ENCODE measurements around the gene TSPAN18.
A peak's percentile ranks its signal among the peaks of the same experiment; 100 is the strongest.

Gene TSPAN18

DNA sequence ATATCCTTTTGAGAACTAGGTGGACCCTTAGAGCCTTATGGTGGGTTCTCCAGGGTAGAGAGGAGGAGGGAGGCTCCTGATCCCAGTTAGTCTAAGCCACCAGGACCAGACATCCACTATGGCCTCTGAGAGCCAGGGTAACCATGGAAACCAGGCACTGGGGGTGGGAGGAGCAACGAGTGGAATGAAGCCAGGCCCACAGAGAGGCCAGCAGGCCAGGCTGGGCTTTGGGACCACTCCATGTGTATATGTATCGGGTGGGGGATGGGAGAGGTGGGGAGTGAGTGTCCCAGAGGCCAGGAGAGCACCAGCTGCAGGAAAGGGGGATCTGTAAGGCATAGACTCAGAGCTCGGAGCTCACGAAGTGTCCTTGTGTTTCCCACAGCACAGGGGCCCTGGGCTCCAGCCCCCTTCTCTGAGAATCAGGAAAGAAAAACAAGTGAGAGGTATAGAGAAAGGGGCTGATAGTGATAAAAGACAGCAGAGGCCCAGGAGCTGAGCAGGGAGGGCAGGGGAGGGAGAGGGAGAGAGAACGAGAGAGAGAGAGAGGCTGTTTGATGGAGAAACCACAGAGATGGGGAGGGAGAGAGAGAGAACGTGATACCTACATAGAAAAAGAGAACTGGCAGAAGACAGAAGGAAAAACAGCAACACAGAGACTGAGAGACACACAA lies 15.5 kb upstream of the TSPAN18 start:
- DNase-seq (ENCODE audit: low spot score): no peak

DNA sequence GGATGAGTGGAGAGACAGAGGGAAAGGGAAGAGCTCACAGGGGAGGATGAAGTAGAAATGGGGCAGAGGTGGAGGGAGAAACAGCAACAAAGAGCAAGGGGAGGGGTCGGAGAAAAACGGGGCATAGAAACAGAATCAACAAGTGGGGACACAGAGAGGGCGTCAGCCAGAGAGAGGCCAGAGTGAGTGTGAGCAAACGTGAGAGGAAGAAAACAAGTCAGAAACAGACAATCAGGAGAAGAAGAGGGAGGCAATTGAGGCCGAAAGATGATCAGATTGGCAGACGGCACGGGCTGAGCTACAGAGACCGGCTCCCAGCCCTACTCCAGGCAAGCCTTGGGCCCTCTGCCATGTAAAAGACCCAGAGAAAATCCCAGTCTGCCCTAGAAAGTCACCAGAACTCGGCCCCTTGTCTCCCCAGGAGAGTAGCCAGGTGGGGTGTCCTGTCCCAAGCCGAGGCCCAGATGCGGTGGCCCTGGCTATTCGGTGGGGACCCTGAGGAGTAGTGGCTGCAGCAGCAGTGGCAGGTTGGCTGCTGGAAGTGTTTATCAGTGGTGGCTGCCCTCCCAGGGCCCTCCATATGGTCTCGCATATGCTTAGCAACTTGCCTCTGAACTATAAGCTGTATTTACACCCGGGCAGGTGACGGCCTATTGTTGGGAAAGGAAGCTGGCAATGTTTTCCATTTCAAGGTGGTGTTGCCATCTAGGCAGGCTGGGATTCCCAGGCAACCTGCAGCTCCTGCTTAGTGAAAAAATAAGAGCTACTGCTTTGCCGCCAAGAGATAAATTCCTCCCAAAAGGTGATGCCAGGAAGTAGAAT lies 14.8 kb upstream of the TSPAN18 start:
- no peak for DNase-seq (ENCODE audit: low spot score)

DNA sequence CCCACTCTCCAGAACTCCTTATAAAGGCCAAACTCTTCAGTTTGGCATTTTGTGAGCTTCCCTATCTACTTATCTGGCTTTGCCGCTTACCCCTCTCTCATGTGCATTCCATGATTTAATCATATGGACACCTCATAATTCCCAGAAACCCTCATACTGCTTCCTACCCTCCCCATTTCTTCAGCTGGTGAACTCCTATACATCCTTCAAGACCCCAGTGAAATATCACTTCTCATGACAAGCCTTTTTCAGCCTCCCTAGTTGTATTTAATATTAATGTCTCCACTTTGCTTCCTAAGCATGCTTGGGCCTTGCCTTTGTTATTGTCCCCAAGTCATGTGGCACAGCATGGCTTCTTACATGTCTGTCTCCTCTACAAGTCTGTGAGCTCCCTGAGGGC lies 13.7 kb upstream of the TSPAN18 start:
- no peak for DNase-seq (ENCODE audit: low spot score)

DNA sequence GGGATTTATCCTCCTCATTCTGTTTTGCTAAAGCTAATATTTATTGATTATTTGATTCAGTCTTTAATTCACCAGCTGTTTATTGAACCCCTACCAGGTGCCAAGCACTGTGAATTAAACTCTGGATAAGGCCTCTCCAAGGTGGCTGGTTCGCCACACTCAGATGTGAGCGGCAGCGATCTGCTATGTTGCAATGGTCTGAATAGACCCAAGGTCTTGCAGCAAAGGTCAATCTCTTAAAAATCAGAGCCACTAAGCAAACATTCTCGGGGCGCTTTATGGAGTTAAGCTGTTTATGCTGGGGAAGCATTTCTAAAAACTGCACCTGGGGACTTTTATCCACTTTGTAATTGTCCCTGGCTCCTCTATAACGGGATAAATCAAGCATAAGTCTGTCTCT lies 10.5 kb upstream of the TSPAN18 start:
- no peak for DNase-seq (ENCODE audit: low spot score)

DNA sequence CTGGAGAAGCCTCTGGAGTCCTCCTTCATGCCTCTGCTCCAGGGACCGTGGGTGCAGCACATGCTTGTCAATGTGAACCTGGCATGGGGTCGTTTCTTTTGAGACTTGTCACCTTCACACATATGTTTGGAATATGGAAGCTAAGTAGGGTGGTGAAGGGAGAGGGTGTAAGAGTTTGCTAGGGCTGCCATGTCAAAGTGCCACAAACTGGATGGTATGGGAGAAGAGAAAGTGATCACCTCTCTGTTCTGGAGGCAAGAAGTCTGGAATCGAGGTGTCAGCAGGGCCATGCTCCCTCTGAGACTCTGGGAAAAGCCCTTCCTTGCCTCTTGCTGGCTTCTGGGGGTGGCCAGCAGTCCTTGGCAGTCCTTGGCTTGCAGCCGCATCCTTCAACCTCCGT lies 8.7 kb upstream of the TSPAN18 start:
- DNase-seq (ENCODE audit: low spot score): no peak

DNA sequence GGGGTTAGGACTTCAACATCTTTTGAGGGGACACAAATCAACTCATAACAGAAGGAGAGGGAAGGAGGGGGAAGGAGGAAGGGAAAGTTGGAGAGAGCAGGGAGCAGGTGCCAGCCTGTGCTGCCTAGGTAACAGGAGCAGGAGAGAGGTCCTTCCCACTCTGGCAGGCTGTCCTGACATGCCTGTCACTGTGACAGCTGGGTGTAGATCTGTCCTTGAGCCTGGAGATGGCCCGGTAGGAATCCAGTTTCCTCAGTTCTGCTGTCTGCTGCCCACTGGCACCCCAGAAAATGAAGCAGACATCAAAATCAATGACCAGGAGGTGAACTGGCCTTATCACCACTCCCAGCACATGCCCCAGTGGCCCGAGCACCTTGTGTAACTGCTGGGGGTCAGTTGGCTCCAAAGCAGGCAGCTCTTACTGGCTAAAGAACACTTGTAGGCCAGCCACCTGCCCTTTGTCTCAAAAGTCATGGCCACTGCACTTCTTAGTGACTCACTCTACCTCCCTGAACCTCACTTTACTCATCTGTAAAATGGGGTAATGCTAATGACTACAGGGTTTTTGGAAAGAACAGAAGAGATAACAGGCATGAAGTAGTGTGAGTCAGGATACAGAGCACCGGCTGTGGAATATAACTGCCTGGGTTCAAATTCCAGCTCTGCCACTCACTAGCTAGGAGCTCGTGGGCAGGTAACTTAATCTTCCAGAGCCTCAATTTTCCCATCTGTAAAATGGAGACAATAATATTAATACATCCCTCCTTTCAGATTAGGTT lies 8.0 kb upstream of the TSPAN18 start:
- DNase-seq (ENCODE audit: low spot score): no peak

DNA sequence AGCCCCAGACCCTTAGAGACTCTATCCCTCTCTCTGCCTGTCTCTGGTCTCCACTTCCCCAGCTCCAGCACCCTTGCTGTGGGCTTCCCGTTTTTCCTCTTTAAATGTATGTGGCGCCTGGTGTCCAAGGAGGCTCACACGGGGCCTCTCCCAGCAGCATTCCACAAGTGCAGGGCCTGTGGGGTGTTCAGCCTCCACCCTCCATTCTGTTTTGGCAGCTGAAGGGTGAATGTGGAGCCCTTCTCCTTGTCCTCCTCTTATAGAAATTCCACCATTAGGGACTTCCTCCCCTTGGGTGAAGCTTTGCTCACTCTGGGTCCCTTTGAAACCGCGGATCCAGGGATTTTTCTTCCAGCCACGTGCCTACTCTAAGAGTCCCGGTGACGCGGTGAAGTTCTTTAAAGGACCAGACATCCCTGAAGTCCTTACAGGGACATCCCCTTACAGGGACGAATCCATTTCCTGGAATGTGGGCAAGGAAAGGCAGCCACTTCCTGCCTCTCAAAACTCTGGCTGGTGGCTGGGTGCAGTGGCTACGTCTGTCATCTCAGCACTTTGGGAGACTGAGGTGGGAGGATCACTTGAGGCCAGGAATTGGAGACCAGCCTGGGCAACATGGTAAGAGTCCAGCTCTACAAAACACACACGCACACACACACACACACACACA lies 1.6 kb upstream of the TSPAN18 start:
- DNase-seq (ENCODE audit: low spot score): no peak

DNA sequence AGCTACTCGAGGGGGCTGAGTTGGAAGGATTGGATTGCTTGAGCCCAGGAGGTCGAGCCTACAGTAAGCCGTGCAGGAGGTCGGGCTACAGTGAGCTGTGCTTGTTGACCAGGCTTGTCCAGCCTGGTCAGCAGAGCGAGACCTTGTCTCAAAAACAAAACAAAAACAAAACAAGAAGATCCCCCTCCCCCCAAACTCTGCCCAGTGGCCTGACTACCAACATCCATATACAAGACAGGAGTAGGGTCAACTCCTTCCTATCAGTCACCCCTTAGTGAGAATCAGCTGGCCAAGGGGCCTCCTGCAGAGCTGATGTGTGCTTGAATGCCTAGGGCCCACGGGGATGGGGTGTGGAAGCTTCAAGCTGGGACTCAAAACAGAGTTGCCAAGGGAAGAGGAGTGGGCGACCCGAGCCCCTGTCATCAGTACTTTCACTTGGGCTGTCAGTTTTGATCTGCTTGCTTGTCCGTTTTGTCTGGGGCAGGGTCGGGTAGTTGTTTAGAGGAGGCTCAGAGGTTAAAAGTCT lies 942 bp upstream of the TSPAN18 start:
- DNase-seq (ENCODE audit: low spot score): no peak

DNA sequence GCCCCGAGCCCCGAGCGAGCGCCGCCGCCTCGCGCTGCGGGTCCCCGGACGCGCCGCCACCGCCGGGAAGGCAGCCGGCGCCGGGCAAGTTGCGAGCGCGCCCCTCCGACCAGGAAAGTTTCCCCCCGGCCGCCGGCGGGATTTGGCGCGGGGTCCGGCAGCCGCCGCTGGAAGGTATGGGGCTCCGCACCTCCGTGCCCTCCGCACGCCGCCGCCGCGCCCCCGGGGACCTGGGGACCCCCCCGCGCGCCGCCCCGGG lies 281 bp downstream of the TSPAN18 start:
- DNase-seq (ENCODE audit: low spot score): no peak

DNA sequence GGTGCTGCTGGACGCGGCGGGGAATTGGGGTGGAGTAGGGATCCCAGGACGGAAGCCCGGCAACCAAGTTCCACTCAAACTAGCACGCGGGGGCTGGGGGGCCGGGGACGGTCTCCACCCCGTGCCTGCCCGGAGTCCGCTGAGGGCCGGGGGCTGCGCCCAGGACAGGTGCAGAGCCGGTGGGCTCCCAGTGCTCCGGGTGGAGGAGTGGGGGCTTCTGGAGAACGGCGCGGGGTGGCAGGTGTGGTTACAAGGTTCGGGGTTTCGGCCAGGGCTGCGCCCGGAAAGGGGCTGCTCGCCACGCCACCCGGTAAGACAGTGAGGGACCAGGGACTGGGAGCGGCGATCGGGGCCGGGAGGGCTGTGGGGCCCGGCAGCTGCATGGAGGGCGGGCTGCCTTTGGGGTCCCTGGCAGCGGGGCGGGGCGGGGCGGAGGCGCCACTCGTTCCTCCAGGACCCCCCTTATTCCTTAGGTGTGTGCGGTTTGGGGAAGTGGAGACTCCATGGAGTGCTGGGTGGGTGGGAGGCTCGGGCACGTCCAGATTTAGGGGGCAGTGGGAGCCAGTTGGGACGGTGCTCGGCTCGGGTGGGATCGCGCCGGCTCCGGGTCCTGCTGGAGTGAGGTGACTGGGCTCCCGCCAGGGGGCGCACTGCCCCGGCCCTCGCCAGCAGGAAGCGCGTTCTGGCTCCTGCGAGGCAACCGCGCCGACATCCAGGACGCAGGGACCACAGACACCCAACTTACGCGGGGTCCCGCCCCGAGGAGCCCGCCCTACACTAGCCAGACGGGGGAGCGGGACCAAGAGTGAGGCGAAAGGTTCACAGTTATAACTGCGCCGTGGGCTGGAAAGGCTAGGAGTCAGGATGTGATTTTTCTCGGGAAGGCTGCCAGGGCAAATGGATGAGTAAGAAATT lies 868 bp downstream of the TSPAN18 start:
- DNase-seq (ENCODE audit: low spot score): peak; percentile 55

DNA sequence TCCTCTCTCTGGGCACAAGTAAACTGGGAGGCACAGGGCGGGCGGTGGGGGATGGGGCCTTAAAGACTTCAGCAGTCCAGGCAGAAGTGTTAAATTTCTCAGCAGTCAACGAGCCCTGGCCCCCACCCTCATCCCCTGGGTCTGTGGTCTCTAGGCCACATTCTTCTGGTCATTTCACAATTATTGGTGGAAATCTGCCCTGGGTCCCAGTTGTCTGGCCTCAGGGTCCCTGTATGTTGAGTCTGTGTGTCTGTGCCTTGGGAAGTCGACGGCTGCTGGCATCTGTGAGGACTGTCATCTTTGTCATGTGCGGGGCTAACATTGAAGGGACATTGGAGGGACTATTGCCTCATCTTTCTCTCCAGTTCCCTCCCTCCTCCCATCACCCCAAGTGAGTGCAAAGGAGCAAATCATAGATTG lies 1.7 kb downstream of the TSPAN18 start:
- DNase-seq (ENCODE audit: low spot score): no peak

DNA sequence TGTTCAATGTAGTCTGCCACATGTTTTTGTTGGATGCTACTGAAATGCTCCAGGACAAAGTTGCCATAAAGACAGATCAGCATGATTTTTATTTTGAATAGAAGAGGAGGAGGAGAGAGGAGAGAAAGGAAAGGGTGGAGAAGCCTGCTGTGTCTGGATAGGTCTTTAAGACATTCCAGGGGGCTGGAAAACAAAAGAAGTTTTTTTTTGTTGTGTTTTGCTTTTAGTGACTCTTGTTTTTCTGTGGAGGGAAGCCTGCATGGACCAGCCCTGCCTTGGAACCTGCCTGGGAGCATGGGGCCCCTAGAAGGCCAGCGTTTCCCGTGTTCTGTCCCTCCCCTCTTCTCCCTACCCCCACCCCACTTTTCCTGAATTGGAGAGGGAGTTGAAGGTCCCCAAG lies 2.3 kb downstream of the TSPAN18 start:
- DNase-seq (ENCODE audit: low spot score): no peak

DNA sequence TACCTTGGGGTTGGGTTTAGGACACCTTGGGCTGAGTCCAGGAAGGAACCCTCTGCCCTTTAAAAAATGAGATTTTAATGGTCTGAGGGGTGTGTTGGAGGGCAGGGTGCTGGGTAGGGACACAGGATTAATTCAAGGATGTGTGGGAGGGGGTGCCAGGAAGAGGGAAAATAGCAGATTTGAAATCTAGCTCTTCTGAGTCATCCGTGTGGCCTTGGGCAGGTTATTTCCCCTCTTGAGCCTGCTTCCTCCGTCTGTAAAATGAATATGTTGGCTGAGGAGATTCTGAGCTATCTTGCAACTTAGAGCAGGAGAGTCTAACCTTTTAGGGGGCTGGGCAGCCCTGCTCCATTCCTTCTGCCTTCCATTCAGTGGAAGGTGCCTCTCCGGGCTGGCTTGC lies 3.0 kb downstream of the TSPAN18 start:
- no peak for DNase-seq (ENCODE audit: low spot score)

DNA sequence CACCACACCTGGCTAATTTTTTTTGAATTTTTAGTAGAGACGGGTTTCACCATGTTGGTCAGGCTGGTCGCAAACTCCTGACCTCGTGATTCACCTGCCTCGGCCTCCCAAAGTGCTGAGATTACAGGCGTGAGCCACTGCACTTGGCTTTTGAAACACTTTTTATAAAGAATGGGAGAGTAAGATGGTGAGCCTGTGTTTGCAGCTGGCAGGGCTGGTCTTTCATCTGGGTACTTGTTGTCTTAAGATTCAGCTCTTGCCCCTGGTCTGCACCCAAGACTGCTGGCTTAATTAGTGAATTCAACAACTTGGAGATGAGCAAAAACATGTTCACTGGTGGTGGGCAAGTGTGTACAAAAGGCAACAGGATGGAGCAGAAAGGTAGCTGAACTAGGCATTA lies 4.0 kb downstream of the TSPAN18 start:
- no peak for DNase-seq (ENCODE audit: low spot score)

DNA sequence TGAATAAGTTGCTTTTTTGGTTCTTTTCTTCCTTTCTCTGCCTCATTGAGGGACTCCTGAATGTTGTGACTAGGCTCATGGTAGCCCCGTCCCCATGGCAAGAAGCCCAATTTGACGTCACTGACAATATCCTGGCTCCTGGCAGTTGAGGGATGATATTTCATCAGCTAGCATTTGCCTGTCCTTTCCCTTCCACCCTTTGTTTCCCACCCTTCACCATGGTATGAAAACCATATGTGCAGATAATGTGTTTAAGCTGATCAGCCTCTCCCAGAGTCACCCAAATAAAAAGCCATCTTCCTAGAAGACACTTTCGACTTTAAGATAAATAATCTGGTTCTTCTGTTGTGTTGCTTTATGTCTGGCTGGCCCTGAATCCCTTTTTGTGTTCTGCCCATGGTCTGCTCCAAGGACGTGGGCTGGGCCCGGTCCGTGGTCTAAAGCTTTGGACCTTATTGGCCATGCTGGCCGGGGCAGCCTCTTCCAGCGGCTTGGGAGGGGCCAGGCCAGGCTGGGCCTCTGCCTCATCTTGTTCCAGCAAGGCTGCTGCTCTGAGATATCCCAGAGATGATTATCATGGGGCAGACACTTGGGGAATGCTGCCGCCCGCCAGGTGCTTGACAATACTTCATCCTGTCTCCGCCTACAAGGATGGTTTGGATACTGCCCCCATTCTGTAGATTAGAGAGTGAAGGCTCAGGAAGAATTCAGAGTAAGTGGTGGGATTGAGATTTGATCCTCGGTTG lies 5.1 kb downstream of the TSPAN18 start:
- DNase-seq (ENCODE audit: low spot score): no peak

DNA sequence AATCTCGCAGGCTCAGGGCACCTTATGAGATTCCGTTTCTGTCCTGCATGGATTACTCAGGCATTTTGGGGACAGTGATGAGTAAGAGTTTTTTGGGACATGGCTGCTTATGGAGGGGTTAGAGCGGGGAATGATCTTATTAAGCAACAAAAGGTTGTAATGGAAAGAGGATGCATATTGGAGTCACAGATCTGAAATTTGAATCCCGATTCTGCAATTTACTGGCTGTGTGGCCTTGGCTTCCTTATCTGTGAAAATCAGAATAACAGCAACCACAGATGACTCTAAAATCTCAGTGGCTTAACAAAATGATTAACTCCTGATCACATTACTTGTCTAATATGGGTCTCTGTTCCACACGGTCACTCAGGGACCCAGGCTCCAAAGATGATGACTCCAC lies 5.8 kb downstream of the TSPAN18 start:
- DNase-seq (ENCODE audit: low spot score): no peak

DNA sequence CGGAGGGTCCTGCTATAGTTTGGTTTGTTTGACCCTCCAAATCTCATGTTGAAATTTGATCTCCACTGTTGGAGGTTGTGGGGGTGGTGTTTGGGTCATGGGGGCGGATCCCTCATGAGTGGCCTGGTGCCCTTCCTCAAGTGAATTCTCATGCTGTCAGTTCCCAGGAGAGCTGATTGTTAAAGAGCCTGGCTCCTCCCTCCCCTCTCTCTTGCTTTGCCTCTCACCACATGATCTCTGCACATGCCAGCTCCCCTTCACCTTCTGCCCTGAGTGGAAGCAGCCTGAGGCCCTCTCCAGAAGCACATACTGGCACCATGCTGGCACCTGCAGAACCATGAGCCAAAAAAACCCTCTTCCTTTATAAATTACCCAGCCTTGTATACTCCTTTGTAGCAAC lies 7.1 kb downstream of the TSPAN18 start:
- DNase-seq (ENCODE audit: low spot score): no peak

DNA sequence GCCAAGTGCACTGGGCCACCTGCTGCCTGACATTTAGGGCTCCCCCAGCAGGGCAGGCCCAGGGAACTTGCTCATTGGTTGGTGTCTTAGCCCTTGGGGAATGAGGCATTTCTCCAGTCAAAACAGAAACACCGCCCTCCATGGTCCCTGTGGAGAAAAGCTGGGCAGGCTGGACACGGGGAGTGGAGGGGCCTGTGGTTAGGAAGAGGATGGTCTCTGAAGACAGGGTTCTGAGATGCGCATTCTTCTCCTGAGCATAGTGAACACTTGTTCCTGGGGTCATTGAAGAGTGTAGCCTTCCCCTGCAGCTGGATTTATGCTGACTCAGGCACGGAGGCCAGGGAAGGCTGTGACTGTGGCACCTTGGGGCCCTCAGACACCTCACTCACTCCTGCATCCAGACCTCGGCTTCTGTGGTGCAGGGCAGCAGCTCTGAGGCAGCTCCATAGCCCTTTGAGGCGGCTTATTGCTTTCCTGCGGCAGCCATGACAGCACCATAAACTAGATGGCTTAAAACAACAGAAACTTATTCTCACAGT lies 8.2 kb downstream of the TSPAN18 start:
- no peak for DNase-seq (ENCODE audit: low spot score)

DNA sequence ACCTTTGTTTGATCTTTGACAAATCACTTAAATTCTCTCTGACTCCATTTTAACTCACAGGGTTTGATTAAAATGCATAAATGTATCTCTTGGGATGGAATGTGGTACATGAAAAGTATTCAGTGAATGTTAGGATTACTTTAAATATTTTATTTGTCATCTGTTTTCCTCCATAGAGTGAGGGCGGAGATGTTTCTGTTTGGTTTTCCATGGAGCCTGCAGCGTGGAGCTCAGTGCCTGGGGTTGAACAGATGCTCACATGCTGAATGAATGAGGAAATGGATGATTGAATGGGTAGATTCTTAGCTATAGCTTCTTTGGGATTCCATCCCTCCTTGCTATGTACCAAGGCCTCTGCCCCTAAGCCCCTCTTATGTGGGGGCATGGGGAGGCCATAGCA lies 10.0 kb downstream of the TSPAN18 start:
- no peak for DNase-seq (ENCODE audit: low spot score)

Measured in RKO (cell line).